Esophagus (tissue), 2 donors: Measurements from ENCODE around the gene NGLY1. TPM values are rescaled to one million over a fixed set of nuclear protein-coding genes. Genes with fewer than 3 reads are reported as not detected.

Source experiments
- H3K27ac ChIP-seq, 2 donors: one replicate each; pipeline ENCODE4 v1.5.1; 2013; ENCODE audit warnings: low read depth in 2 of 2, mild to moderate bottlenecking in 2 of 2, inconsistent platforms in 1 of 2, low read length in 1 of 2, moderate library complexity in 1 of 2
- H3K27me3 ChIP-seq, 2 donors: one replicate each; pipeline ENCODE4 v1.6.1; 2013; ENCODE audit warnings: low read length in 2 of 2, control low read depth in 1 of 2, mild to moderate bottlenecking in 1 of 2; ENCODE audit not compliant: insufficient read depth in 2 of 2, control insufficient read depth in 1 of 2
- H3K36me3 ChIP-seq, 2 donors: one replicate each; pipeline ENCODE4 v1.6.1; 2013; ENCODE audit warnings: low read length in 1 of 2; ENCODE audit not compliant: control insufficient read depth in 2 of 2, insufficient read depth in 2 of 2
- H3K4me1 ChIP-seq, 2 donors: one replicate each; pipeline ENCODE4 v1.6.1; 2013; ENCODE audit warnings: low read length in 1 of 2; ENCODE audit not compliant: control insufficient read depth in 2 of 2, insufficient read depth in 2 of 2
- H3K4me3 ChIP-seq, 2 donors: one replicate each; pipeline ENCODE4 v1.5.1; 2013; ENCODE audit warnings: low read length in 2 of 2, mild to moderate bottlenecking in 2 of 2, low read depth in 1 of 2, moderate library complexity in 1 of 2
- H3K9me3 ChIP-seq, 2 donors: one replicate each; pipeline ENCODE4 v1.6.1; 2013; ENCODE audit warnings: mild to moderate bottlenecking in 2 of 2, low read depth in 1 of 2, low read length in 1 of 2, moderate library complexity in 1 of 2; ENCODE audit not compliant: control insufficient read depth in 2 of 2, insufficient read depth in 1 of 2
- WGBS, 2 donors: extraction: QIAGEN DNeasy Blood & Tissue Kit; methylation state at CpG; one replicate each; pipeline ENCODE4 v1.1.7; 2013; 5-methylcytosine and 5-hydroxymethylcytosine counted together
- polyA plus RNA-seq, 2 donors: library from polyadenylated mRNA; stranded (reverse); fragments of 200-250 nt; gene quantifications; one replicate each; pipeline ENCODE4 v1.2.3, GENCODE V29; 2013
- donor health status: healthy with polysubstance abuse.
- donor health status: Bipolar disorder and iron deficiency.

The NGLY1 gene
- 10 to 100 TPM; 12.5 to 17.6 TPM for polyA plus RNA-seq

GRCh38 chr3:25782938-25783660 lies at the start of gene NGLY1:
Gene NGLY1, minus strand, starts transcription at chr3:25783443. Its CDS starts 53 bp downstream, at chr3:25783390.
- WGBS, 2 donors = 1% methylated on average over 53 to 72 of the region's 72 CpGs
- peak within 1 kb of the TSS; percentile 79 to 93 for H3K27ac ChIP-seq

GRCh38 chr3:25831578-25831977 lies 48.3 kb upstream of the NGLY1 start:
- H3K36me3 ChIP-seq = no peaks in the 10 kb centered on the region
- no peaks in the 10 kb centered on the region for H3K9me3 ChIP-seq
- H3K27me3 ChIP-seq = no peaks in the 10 kb centered on the region
- H3K4me3 ChIP-seq = no peak overlapping the region
- H3K4me1 ChIP-seq = no peaks in the 10 kb centered on the region
- WGBS, 2 donors = 9 to 14% methylated on average over 3 of the region's 3 CpGs
- no peak overlapping the region for H3K27ac ChIP-seq

More at GRCh38 chr3:25782938-25783660, at the start of gene NGLY1:
- H3K4me1 ChIP-seq = no peaks in the 10 kb centered on the region
- H3K36me3 ChIP-seq = no peaks in the 10 kb centered on the region
- H3K4me3 ChIP-seq = peak within 1 kb of the TSS; percentile 75 to 82
- no peaks in the 10 kb centered on the region for H3K9me3 ChIP-seq
- no peaks in the 10 kb centered on the region for H3K27me3 ChIP-seq

- Histone ChIP-seq H3K4me3 (no peak overlapping the region), H3K36me3 (no peaks in the 10 kb centered on the region), H3K27me3 (no peaks in the 10 kb centered on the region), H3K9me3 (no peaks in the 10 kb centered on the region), H3K4me1 (no peaks in the 10 kb centered on the region), H3K27ac (no peak overlapping the region)
- WGBS, 2 donors = 62 to 65% methylated on average over 6 of the region's 6 CpGs
Measured at GRCh38 chr3:25830373-25831280, 47.4 kb upstream of the NGLY1 start.

GRCh38 chr3:25826510-25826909 lies 43.3 kb upstream of the NGLY1 start:
- 39 to 64% methylated on average over 2 of the region's 2 CpGs for WGBS, 2 donors
- no peak overlapping the region for H3K4me3 ChIP-seq
- no peaks in the 10 kb centered on the region for H3K36me3 ChIP-seq
- no peaks in the 10 kb centered on the region for H3K27me3 ChIP-seq
- no peaks in the 10 kb centered on the region for H3K4me1 ChIP-seq
- no peak overlapping the region for H3K27ac ChIP-seq
- no peaks in the 10 kb centered on the region for H3K9me3 ChIP-seq

GRCh38 chr3:25823314-25823713 lies 40.1 kb upstream of the NGLY1 start:
- H3K27me3 ChIP-seq = no peaks in the 10 kb centered on the region
- H3K4me3 ChIP-seq = no peak overlapping the region
- no peaks in the 10 kb centered on the region for H3K9me3 ChIP-seq
- 84% methylated on average over 3 of the region's 3 CpGs for WGBS, 2 donors
- no peak overlapping the region for H3K27ac ChIP-seq
- H3K36me3 ChIP-seq = no peaks in the 10 kb centered on the region
- H3K4me1 ChIP-seq = no peaks in the 10 kb centered on the region

- 73 to 75% methylated on average over 4 of the region's 4 CpGs for WGBS, 2 donors
Measured at GRCh38 chr3:25821746-25822573, 38.7 kb upstream of the NGLY1 start.

GRCh38 chr3:25820816-25821486 lies 37.7 kb upstream of the NGLY1 start:
- no peak overlapping the region for H3K27ac ChIP-seq
- no peaks in the 10 kb centered on the region for H3K9me3 ChIP-seq
- no peaks in the 10 kb centered on the region for H3K4me1 ChIP-seq
- WGBS, 2 donors = 64 to 69% methylated on average over 4 of the region's 4 CpGs
- H3K27me3 ChIP-seq = no peaks in the 10 kb centered on the region
- no peaks in the 10 kb centered on the region for H3K36me3 ChIP-seq
- H3K4me3 ChIP-seq = no peak overlapping the region

More at GRCh38 chr3:25821746-25822573, 38.7 kb upstream of the NGLY1 start:
- no peaks in the 10 kb centered on the region for H3K36me3 ChIP-seq
- no peaks in the 10 kb centered on the region for H3K27me3 ChIP-seq
- no peak overlapping the region for H3K4me3 ChIP-seq
- no peaks in the 10 kb centered on the region for H3K4me1 ChIP-seq
- no peaks in the 10 kb centered on the region for H3K9me3 ChIP-seq
- H3K27ac ChIP-seq = no peak overlapping the region

GRCh38 chr3:25820366-25820765 lies 37.1 kb upstream of the NGLY1 start:
- Histone ChIP-seq H3K4me3 (no peak overlapping the region), H3K9me3 (peaks cover 0 to 3% of the 10 kb centered on the region in 2 donors), H3K27ac (no peak overlapping the region), H3K36me3 (no peaks in the 10 kb centered on the region), H3K27me3 (no peaks in the 10 kb centered on the region), H3K4me1 (no peaks in the 10 kb centered on the region)

GRCh38 chr3:25818335-25818734 lies 35.1 kb upstream of the NGLY1 start:
- peaks cover 0 to 3% of the 10 kb centered on the region in 2 donors for H3K9me3 ChIP-seq
- no peaks in the 10 kb centered on the region for H3K36me3 ChIP-seq
- 83 to 86% methylated on average over 4 of the region's 4 CpGs for WGBS, 2 donors
- no peaks in the 10 kb centered on the region for H3K27me3 ChIP-seq
- no peak overlapping the region for H3K27ac ChIP-seq
- no peaks in the 10 kb centered on the region for H3K4me1 ChIP-seq
- H3K4me3 ChIP-seq = no peak overlapping the region
